Measurements from ENCODE around the gene TRPM3. TPM values are rescaled to one million over a fixed set of nuclear protein-coding genes. Genes with fewer than 3 reads are reported as not detected.

The TRPM3 gene
- total and polyA plus RNA-seq, 9 of the 15 experiments (the other 6 are each of a cell fraction or from before 2014, with no cell fraction given) = 0.04 TPM; not detected in 8

- TF ChIP-seq CHD7 (IDR thresholded peaks at IDR 0.05; ENCODE audit: low read depth, low read length) (no peak), RNF2 (IDR thresholded peaks at IDR 0.05) (peak; percentile 90), BHLHE40 (IDR thresholded peaks at IDR 0.05; ENCODE audit: low read length) (peak; percentile 77), E2F8 (IDR thresholded peaks at IDR 0.05; ENCODE audit: low read depth, partially characterized antibody) (peak; percentile 52), STAT5B (CRISPR knock-in tag; IDR thresholded peaks at IDR 0.05) (no peak), DNMT1 (IDR thresholded peaks at IDR 0.05) (no peak), BCL6 (CRISPR knock-in tag; IDR thresholded peaks at IDR 0.05) (no peak), DIDO1 (tag; IDR thresholded peaks at IDR 0.05; ENCODE audit: low read depth) (no peak)
These were observed 636.1 kb downstream of the TRPM3 start (continued) for GRCh38 chr9:70485273-70485858.

Data from K562 (cell line).